Activated T-cell treated with anti-CD3 and anti-CD28 coated beads, Interleukin-2, amount 50 U/mL, for 24 hours (primary cell): ENCODE data around the gene SWT1.

Source experiments
- DNase-seq: peaks from one replicate; pipeline ENCODE4 v3.0.0-alpha.2; 2020
- H3K27ac Mint-ChIP-seq: 2 replicates; pipeline ENCODE4 v1.8.0; 2020; ENCODE audit warnings: mild to moderate bottlenecking, mixed read lengths
- H3K27me3 Mint-ChIP-seq: 2 replicates; pipeline ENCODE4 v1.8.0; 2020; ENCODE audit warnings: mixed read lengths
- H3K36me3 Mint-ChIP-seq: 2 replicates; pipeline ENCODE4 v1.8.0; 2020; ENCODE audit warnings: low read depth, mixed read lengths
- H3K4me1 Mint-ChIP-seq: 2 replicates; pipeline ENCODE4 v1.8.0; 2020; ENCODE audit warnings: low read depth, mixed read lengths
- H3K4me3 Mint-ChIP-seq: 2 replicates; pipeline ENCODE4 v1.8.0; 2020; ENCODE audit warnings: mild to moderate bottlenecking, moderate library complexity, mixed read lengths
- H3K9me3 Mint-ChIP-seq: 2 replicates; pipeline ENCODE4 v1.8.0; 2020; ENCODE audit warnings: mixed read lengths

SWT1 gene

GRCh38 chr1:185279571-185279970 is 122.6 kb downstream of the SWT1 start:
- Mint-ChIP-seq H3K9me3 (peaks cover 15% of the 10 kb centered on the region), H3K36me3 (peaks cover 17% of the 10 kb centered on the region), H3K27ac (no peak overlapping the region), H3K4me1 (peaks cover 49% of the 10 kb centered on the region), H3K27me3 (no peaks in the 10 kb centered on the region), H3K4me3 (no peak overlapping the region)
- no peak for DNase-seq

DNA sequence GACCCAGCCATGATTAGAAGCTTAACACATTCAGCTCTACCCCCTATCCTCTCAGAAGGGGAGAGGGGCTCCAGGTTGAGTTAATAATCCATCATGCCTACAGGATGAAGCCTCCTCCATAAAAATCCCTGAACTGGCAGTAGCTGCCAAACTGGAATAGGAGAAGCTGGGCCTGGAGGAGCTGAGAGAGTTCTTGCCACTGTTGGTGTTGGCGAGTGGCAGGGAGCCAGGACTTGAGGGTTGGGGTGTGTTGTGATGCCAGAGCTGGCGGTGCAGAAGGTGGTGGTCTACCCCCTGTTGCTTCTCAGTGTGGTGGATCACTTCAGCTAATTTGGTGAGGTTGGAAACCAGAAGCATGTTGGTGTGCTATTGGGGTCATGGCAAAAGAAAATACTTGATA is 123.6 kb downstream of the SWT1 start:
- Mint-ChIP-seq H3K4me3 (no peak overlapping the region), H3K4me1 (peaks cover 59% of the 10 kb centered on the region), H3K27ac (peak overlapping the region; percentile 85), H3K9me3 (peaks cover 15% of the 10 kb centered on the region), H3K27me3 (no peaks in the 10 kb centered on the region), H3K36me3 (peaks cover 17% of the 10 kb centered on the region)
- DNase-seq: no peak

DNA sequence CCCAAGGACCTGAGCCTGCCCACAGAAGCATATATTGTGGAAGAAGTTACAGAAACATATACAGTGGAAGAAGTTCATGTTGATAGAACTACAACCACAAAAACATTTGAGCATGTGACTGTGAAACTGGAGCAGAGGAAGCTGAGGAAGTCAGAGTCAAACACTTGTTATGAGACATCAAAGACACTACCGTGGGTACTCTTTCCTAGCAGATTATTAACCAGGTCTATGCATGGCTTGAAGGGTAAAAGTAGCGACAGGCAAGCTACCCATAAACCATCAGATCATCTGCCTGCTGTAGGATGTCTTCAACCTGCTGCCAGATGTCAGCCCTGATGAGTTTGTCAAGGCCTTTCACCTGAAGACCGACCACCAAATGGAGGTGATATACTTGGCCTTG is 124.3 kb downstream of the SWT1 start:
- peak overlapping the region; percentile 85 for H3K27ac Mint-ChIP-seq
- peaks cover 15% of the 10 kb centered on the region for H3K9me3 Mint-ChIP-seq
- no peak for DNase-seq
- no peaks in the 10 kb centered on the region for H3K27me3 Mint-ChIP-seq
- H3K4me1 Mint-ChIP-seq: peaks cover 63% of the 10 kb centered on the region
- peaks cover 18% of the 10 kb centered on the region for H3K36me3 Mint-ChIP-seq
- H3K4me3 Mint-ChIP-seq: no peak overlapping the region

- Mint-ChIP-seq H3K36me3 (peaks cover 24% of the 10 kb centered on the region), H3K9me3 (peaks cover 8% of the 10 kb centered on the region), H3K4me1 (peaks cover 68% of the 10 kb centered on the region), H3K27ac (no peak overlapping the region), H3K4me3 (no peak overlapping the region), H3K27me3 (no peaks in the 10 kb centered on the region)
- DNase-seq: no peak
Measured at GRCh38 chr1:185284116-185284515, 127.1 kb downstream of the SWT1 start.

GRCh38 chr1:185284533-185285276 is 127.7 kb downstream of the SWT1 start:
- peaks cover 69% of the 10 kb centered on the region for H3K4me1 Mint-ChIP-seq
- DNase-seq: no peak
- H3K27ac Mint-ChIP-seq: no peak overlapping the region
- H3K4me3 Mint-ChIP-seq: no peak overlapping the region
- peaks cover 5% of the 10 kb centered on the region for H3K9me3 Mint-ChIP-seq
- H3K27me3 Mint-ChIP-seq: no peaks in the 10 kb centered on the region
- H3K36me3 Mint-ChIP-seq: peaks cover 28% of the 10 kb centered on the region

- Mint-ChIP-seq H3K27ac (peak overlapping the region; percentile 18), H3K4me3 (no peak overlapping the region), H3K9me3 (no peaks in the 10 kb centered on the region)
Measured at GRCh38 chr1:185287451-185287850, 130.5 kb downstream of the SWT1 start.

GRCh38 chr1:185288435-185288834 is 131.5 kb downstream of the SWT1 start:
- peaks cover 53% of the 10 kb centered on the region for H3K36me3 Mint-ChIP-seq
- peaks cover 37% of the 10 kb centered on the region for H3K4me1 Mint-ChIP-seq
- no peak overlapping the region for H3K27ac Mint-ChIP-seq
- no peaks in the 10 kb centered on the region for H3K27me3 Mint-ChIP-seq
- H3K4me3 Mint-ChIP-seq: no peak overlapping the region
- H3K9me3 Mint-ChIP-seq: no peaks in the 10 kb centered on the region
- DNase-seq: no peak

More at GRCh38 chr1:185287451-185287850, 130.5 kb downstream of the SWT1 start:
- Mint-ChIP-seq H3K27me3 (no peaks in the 10 kb centered on the region), H3K36me3 (peaks cover 44% of the 10 kb centered on the region), H3K4me1 (peaks cover 43% of the 10 kb centered on the region)
- no peak for DNase-seq

DNA sequence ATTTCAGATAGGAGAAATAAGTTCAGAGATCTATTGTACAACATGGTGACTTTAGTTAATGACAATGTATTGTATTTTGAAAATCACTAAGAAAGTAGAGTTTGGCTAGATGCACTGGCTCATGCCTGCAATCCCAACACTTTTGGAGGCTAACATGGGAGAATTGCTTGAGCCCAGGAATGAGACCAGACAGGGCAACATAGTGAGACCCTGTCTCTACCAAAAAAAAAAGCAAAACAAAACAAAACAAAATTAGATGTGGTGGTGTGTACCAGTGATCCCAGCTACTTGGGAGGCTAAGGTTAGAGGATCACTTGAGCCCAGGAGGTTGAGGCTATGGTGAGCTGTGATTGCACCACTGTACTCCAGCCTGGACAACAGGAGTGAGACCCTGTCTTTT is 132.9 kb downstream of the SWT1 start:
- no peaks in the 10 kb centered on the region for H3K27me3 Mint-ChIP-seq
- peaks cover 32% of the 10 kb centered on the region for H3K4me1 Mint-ChIP-seq
- no peak overlapping the region for H3K27ac Mint-ChIP-seq
- H3K4me3 Mint-ChIP-seq: no peak overlapping the region
- no peaks in the 10 kb centered on the region for H3K9me3 Mint-ChIP-seq
- no peak for DNase-seq
- H3K36me3 Mint-ChIP-seq: peaks cover 67% of the 10 kb centered on the region

- Mint-ChIP-seq H3K27me3 (no peaks in the 10 kb centered on the region), H3K4me1 (peaks cover 25% of the 10 kb centered on the region), H3K9me3 (no peaks in the 10 kb centered on the region), H3K36me3 (peaks cover 78% of the 10 kb centered on the region), H3K27ac (peak overlapping the region; percentile 12), H3K4me3 (no peak overlapping the region)
- DNase-seq: no peak
Measured at GRCh38 chr1:185291159-185291558, 134.2 kb downstream of the SWT1 start.

- no peak for DNase-seq
- Mint-ChIP-seq H3K27me3 (no peaks in the 10 kb centered on the region), H3K4me3 (no peak overlapping the region), H3K36me3 (peaks cover 80% of the 10 kb centered on the region), H3K9me3 (no peaks in the 10 kb centered on the region), H3K27ac (no peak overlapping the region), H3K4me1 (peaks cover 22% of the 10 kb centered on the region)
Measured at GRCh38 chr1:185291652-185292051, 134.7 kb downstream of the SWT1 start.

- no peak for DNase-seq
- H3K36me3 Mint-ChIP-seq: peaks cover 85% of the 10 kb centered on the region
- H3K9me3 Mint-ChIP-seq: no peaks in the 10 kb centered on the region
- no peaks in the 10 kb centered on the region for H3K27me3 Mint-ChIP-seq
- no peak overlapping the region for H3K4me3 Mint-ChIP-seq
- no peak overlapping the region for H3K27ac Mint-ChIP-seq
- peaks cover 22% of the 10 kb centered on the region for H3K4me1 Mint-ChIP-seq
Measured at GRCh38 chr1:185292237-185292636, 135.3 kb downstream of the SWT1 start.

- Mint-ChIP-seq H3K9me3 (no peaks in the 10 kb centered on the region), H3K27me3 (no peaks in the 10 kb centered on the region), H3K27ac (peak overlapping the region; percentile 11), H3K4me1 (peaks cover 18% of the 10 kb centered on the region), H3K4me3 (no peak overlapping the region), H3K36me3 (peaks cover 91% of the 10 kb centered on the region)
- DNase-seq: no peak
Measured at GRCh38 chr1:185293967-185294542, 137.1 kb downstream of the SWT1 start.

- Mint-ChIP-seq H3K4me3 (no peak overlapping the region), H3K27ac (no peak overlapping the region), H3K36me3 (peaks cover 92% of the 10 kb centered on the region), H3K4me1 (peaks cover 15% of the 10 kb centered on the region), H3K9me3 (no peaks in the 10 kb centered on the region), H3K27me3 (no peaks in the 10 kb centered on the region)
- DNase-seq: no peak
Measured at GRCh38 chr1:185295091-185295490, 138.1 kb downstream of the SWT1 start.

DNA sequence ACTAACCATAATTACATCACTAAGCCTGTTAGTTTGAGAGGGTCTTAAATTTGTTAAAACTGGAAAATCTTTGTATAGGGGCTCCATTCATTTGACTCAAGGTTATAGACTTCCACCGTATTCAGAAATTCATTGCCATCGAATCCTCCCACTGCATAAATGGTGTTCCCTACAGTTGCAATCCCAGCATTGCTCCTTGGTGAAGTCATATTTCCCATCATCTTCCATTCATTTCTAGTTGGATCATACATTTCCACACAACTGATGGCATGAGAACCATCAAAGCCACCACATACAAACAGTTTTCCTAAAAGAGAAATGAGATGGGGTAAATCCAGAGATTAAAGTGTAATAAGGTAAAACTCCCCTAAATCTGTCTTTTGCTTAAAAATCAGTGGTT is 141.0 kb downstream of the SWT1 start:
- no peak for DNase-seq
- Mint-ChIP-seq H3K4me1 (peaks cover 14% of the 10 kb centered on the region), H3K4me3 (no peak overlapping the region), H3K9me3 (no peaks in the 10 kb centered on the region), H3K27ac (no peak overlapping the region), H3K27me3 (no peaks in the 10 kb centered on the region), H3K36me3 (peaks cover 98% of the 10 kb centered on the region)

DNA sequence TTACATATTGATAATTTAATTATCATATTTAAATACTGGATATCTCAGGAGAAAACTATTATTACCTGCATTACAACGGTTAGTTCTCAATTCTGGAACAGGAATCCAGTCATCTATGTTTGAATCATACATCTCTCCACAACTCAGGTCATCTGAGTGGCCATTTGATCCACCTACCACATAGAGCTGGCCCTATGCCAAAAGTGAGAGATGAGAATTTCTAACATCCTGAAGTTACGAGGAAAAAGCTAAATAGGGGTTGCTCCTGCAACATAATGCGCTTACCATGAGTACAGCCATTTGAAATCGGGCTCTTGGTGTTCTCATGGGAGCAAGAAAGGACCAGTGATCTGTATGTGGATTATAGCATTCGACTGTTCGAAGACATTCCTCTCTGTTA is 143.2 kb downstream of the SWT1 start:
- Mint-ChIP-seq H3K36me3 (peaks cover 99% of the 10 kb centered on the region), H3K4me1 (peaks cover 5% of the 10 kb centered on the region), H3K27ac (no peak overlapping the region), H3K27me3 (no peaks in the 10 kb centered on the region), H3K9me3 (no peaks in the 10 kb centered on the region), H3K4me3 (no peak overlapping the region)
- no peak for DNase-seq
